WERI-Rb-1 (cell line): ENCODE measurements around the gene SLC41A3.

Source experiments
- DNase-seq: peaks from one replicate; pipeline ENCODE4 v3.0.0-alpha.2; 2020
- H3K27ac ChIP-seq: fragments of 250-450 bp; sonication (Bioruptor Pico); 2 replicates; pipeline ENCODE4 v1.5.1; 2020; ENCODE audit warnings: mild to moderate bottlenecking, moderate library complexity
- H3K27me3 ChIP-seq: fragments of 250-450 bp; sonication (Bioruptor Pico); 2 replicates; pipeline ENCODE4 v1.5.1; 2021; ENCODE audit warnings: mild to moderate bottlenecking, low read depth, moderate library complexity; ENCODE audit not compliant: insufficient read depth, severe bottlenecking
- H3K36me3 ChIP-seq: fragments of 250-450 bp; sonication (Bioruptor Pico); 2 replicates; pipeline ENCODE4 v1.5.1; 2020; ENCODE audit warnings: mild to moderate bottlenecking, moderate library complexity
- H3K4me3 ChIP-seq: 2 replicates; pipeline ENCODE4 v1.5.1; 2011; ENCODE audit warnings: low read depth, mild to moderate bottlenecking, control low read depth, low read length
- H3K9me3 ChIP-seq: fragments of 250-450 bp; sonication (Bioruptor Pico); 2 replicates; pipeline ENCODE4 v1.5.1; 2021; ENCODE audit warnings: mild to moderate bottlenecking, moderate library complexity; ENCODE audit not compliant: severe bottlenecking
- CTCF ChIP-seq: IDR thresholded peaks from 2 replicates; pipeline ENCODE4 v1.5.1; 2011; ENCODE audit warnings: low read depth, mild to moderate bottlenecking, control low read depth, inconsistent platforms, low read length

The SLC41A3 gene

GRCh38 chr3:126033765-126034164, 50.2 kb downstream of the SLC41A3 start:
- DNase-seq, result no peak
- Histone ChIP-seq H3K36me3 (no peaks in the 10 kb centered on the region; the same call in none of the 2 replicates), H3K9me3 (peaks cover 2% of the 10 kb centered on the region), H3K27me3 (no peaks in the 10 kb centered on the region), H3K4me3 (no peak overlapping the region), H3K27ac (no peak overlapping the region)
- no peak for TF ChIP-seq CTCF

GRCh38 chr3:126033051-126033745, 50.7 kb downstream of the SLC41A3 start:
- H3K27me3 ChIP-seq, result no peaks in the 10 kb centered on the region
- no peak for TF ChIP-seq CTCF
- H3K9me3 ChIP-seq, result peaks cover 7% of the 10 kb centered on the region
- H3K36me3 ChIP-seq, result no peaks in the 10 kb centered on the region; the same call in none of the 2 replicates
- DNase-seq, result no peak
- no peak overlapping the region for H3K4me3 ChIP-seq
- no peak overlapping the region for H3K27ac ChIP-seq

- DNase-seq, result no peak
- H3K4me3 ChIP-seq, result no peak overlapping the region
- TF ChIP-seq CTCF, result no peak
Observed at GRCh38 chr3:126031981-126032471, 51.9 kb downstream of the SLC41A3 start.

GRCh38 chr3:126030455-126030854, 53.5 kb downstream of the SLC41A3 start:
- no peak for TF ChIP-seq CTCF
- no peak overlapping the region for H3K27ac ChIP-seq
- DNase-seq, result no peak
- H3K4me3 ChIP-seq, result no peak overlapping the region
- H3K27me3 ChIP-seq, result no peaks in the 10 kb centered on the region
- H3K36me3 ChIP-seq, result peaks cover 4% of the 10 kb centered on the region
- H3K9me3 ChIP-seq, result peaks cover 11% of the 10 kb centered on the region

More at GRCh38 chr3:126031981-126032471, 51.9 kb downstream of the SLC41A3 start:
- no peaks in the 10 kb centered on the region; the same call in none of the 2 replicates for H3K36me3 ChIP-seq
- H3K27ac ChIP-seq, result no peak overlapping the region
- no peaks in the 10 kb centered on the region for H3K27me3 ChIP-seq
- peaks cover 11% of the 10 kb centered on the region for H3K9me3 ChIP-seq

GRCh38 chr3:126029241-126029640, 54.7 kb downstream of the SLC41A3 start:
- Histone ChIP-seq H3K9me3 (peaks cover 11% of the 10 kb centered on the region), H3K36me3 (peaks cover 13% of the 10 kb centered on the region), H3K4me3 (no peak overlapping the region), H3K27me3 (no peaks in the 10 kb centered on the region), H3K27ac (no peak overlapping the region)
- no peak for DNase-seq
- no peak for TF ChIP-seq CTCF

- DNase-seq, result no peak
- Histone ChIP-seq H3K27ac (no peak overlapping the region), H3K4me3 (no peak overlapping the region), H3K9me3 (peaks cover 11% of the 10 kb centered on the region), H3K27me3 (no peaks in the 10 kb centered on the region), H3K36me3 (peaks cover 13% of the 10 kb centered on the region)
- TF ChIP-seq CTCF, result no peak
Observed at GRCh38 chr3:126028096-126028495, 55.8 kb downstream of the SLC41A3 start.
